ENCODE measurements around the gene SYNE3.

- TF ChIP-seq ZNF274 (IDR thresholded peaks at IDR 0.05; ENCODE audit: low read depth, low read length), result no peak
- no peak for TF ChIP-seq YY1 (IDR thresholded peaks at IDR 0.05; ENCODE audit: insufficient read depth, insufficient read length)
- TF ChIP-seq SUZ12 (IDR thresholded peaks at IDR 0.05; ENCODE audit: extremely low read depth, insufficient read depth, insufficient read length), result no peak
These were observed 6.8 kb upstream of the SYNE3 start for GRCh38 chr14:95523051-95523814.
